Liver (tissue), 9 donors: Measurements from ENCODE around the gene DLAT. TPM values are rescaled to one million over a fixed set of nuclear protein-coding genes. Genes with fewer than 3 reads are reported as not detected.

Experiments used
- DNase-seq: peaks from one replicate; pipeline ENCODE4 v3.0.0-alpha.2; 2017; ENCODE audit warnings: low spot score
- H3K27ac ChIP-seq, 2 donors: one replicate each; pipeline ENCODE4 v1.7.0; 2013; ENCODE audit warnings: inconsistent platforms in 2 of 2, low read length in 2 of 2, control low read depth in 1 of 2, low read depth in 1 of 2, mild to moderate bottlenecking in 1 of 2
- H3K27me3 ChIP-seq, 4 donors: one replicate each; pipeline versions ENCODE4 v1.6.1 to v1.7.0; 2013; ENCODE audit warnings: low read length in 3 of 4, inconsistent platforms in 1 of 4, mild to moderate bottlenecking in 1 of 4, moderate library complexity in 1 of 4; ENCODE audit not compliant: control insufficient read depth in 4 of 4, insufficient read depth in 4 of 4
- H3K36me3 ChIP-seq, 4 donors: one replicate each; pipeline versions ENCODE4 v1.6.1 to v1.7.0; 2013; ENCODE audit warnings: low read length in 3 of 4, mild to moderate bottlenecking in 3 of 4, low read depth in 1 of 4, moderate library complexity in 1 of 4; ENCODE audit not compliant: control insufficient read depth in 4 of 4, insufficient read depth in 3 of 4
- H3K4me1 ChIP-seq, 4 donors: one replicate each; pipeline versions ENCODE4 v1.6.1 to v1.7.0; 2013; ENCODE audit warnings: low read length in 3 of 4, mild to moderate bottlenecking in 3 of 4, moderate library complexity in 1 of 4; ENCODE audit not compliant: control insufficient read depth in 4 of 4, insufficient read depth in 4 of 4
- H3K4me3 ChIP-seq, 3 donors: one replicate each; pipeline versions ENCODE4 v1.6.1 to v1.7.0; 2013; ENCODE audit warnings: low read length in 3 of 3, control low read depth in 1 of 3, low read depth in 1 of 3, mild to moderate bottlenecking in 1 of 3
- H3K9ac ChIP-seq, 2 donors: one replicate each; pipeline ENCODE4 v1.7.0; 2013; ENCODE audit warnings: low read length in 2 of 2, mild to moderate bottlenecking in 2 of 2, moderate library complexity in 2 of 2, control low read depth in 1 of 2, low read depth in 1 of 2
- H3K9me3 ChIP-seq, 4 donors: one replicate each; pipeline versions ENCODE4 v1.6.1 to v1.7.0; 2013; ENCODE audit warnings: low read length in 3 of 4; ENCODE audit not compliant: control insufficient read depth in 4 of 4
- EGR1 ChIP-seq, 2 donors: IDR thresholded peaks; 2 replicates each; pipeline ENCODE4 v1.6.1; 2016 to 2018; ENCODE audit warnings: antibody characterized with exemption in 2 of 2, low read depth in 2 of 2
- FOXA1 ChIP-seq: IDR thresholded peaks from 2 replicates; pipeline ENCODE4 v1.6.1; 2016; ENCODE audit warnings: antibody characterized with exemption
- FOXA2 ChIP-seq: IDR thresholded peaks from 2 replicates; pipeline ENCODE4 v1.6.1; 2016; ENCODE audit warnings: antibody characterized with exemption
- GABPA ChIP-seq, 2 donors: IDR thresholded peaks in 1 of 2; conservative IDR thresholded peaks in 1 of 2; 2 replicates each; pipeline ENCODE4 v1.6.1; 2016; ENCODE audit warnings: antibody characterized with exemption in 2 of 2, mild to moderate bottlenecking in 1 of 2, moderate library complexity in 1 of 2
- HNF4A ChIP-seq, 2 donors: conservative IDR thresholded peaks; 2 replicates each; pipeline ENCODE4 v1.6.1; 2016; ENCODE audit warnings: antibody characterized with exemption in 2 of 2, mild to moderate bottlenecking in 2 of 2
- HNF4G ChIP-seq: IDR thresholded peaks from 2 replicates; pipeline ENCODE4 v1.6.1; 2016; ENCODE audit warnings: antibody characterized with exemption
- JUND ChIP-seq, 2 donors: IDR thresholded peaks; 2 replicates each; pipeline ENCODE4 v1.6.1; 2016; ENCODE audit warnings: antibody characterized with exemption in 2 of 2
- NR2F2 ChIP-seq: IDR thresholded peaks from 2 replicates; pipeline ENCODE4 v1.6.1; 2016; ENCODE audit warnings: antibody characterized with exemption
- RAD21 ChIP-seq, 2 donors: IDR thresholded peaks; 2 replicates each; pipeline ENCODE4 v1.6.1; 2016; ENCODE audit warnings: antibody characterized with exemption in 2 of 2, mild to moderate bottlenecking in 2 of 2
- RXRA ChIP-seq, 2 donors: IDR thresholded peaks; 2 replicates each; pipeline ENCODE4 v1.6.1; 2017 to 2018; ENCODE audit warnings: antibody characterized with exemption in 2 of 2, mild to moderate bottlenecking in 1 of 2
- SP1 ChIP-seq: IDR thresholded peaks from 2 replicates; pipeline ENCODE4 v1.6.1; 2018; ENCODE audit warnings: antibody characterized with exemption, mild to moderate bottlenecking
- TAF1 ChIP-seq: conservative IDR thresholded peaks from 2 replicates; pipeline ENCODE4 v1.6.1; 2016; ENCODE audit warnings: antibody characterized with exemption, mild to moderate bottlenecking
- YY1 ChIP-seq: IDR thresholded peaks from 2 replicates; pipeline ENCODE4 v1.6.1; 2016; ENCODE audit warnings: antibody characterized with exemption, mild to moderate bottlenecking
- WGBS: extraction: QIAGEN DNeasy Blood & Tissue Kit; methylation state at CpG from one replicate; pipeline ENCODE4 v1.1.7; 2013; 5-methylcytosine and 5-hydroxymethylcytosine counted together
- polyA plus RNA-seq, 2 donors: library from polyadenylated mRNA; stranded (reverse) in 1 of 2; unstranded in 1 of 2; fragments of 200-250 nt in 1 of 2; fragments of >200 nt in 1 of 2; fragmentation: Nextera tagmentation in 1 of 2; extraction: Ambion mirVana in 1 of 2; gene quantifications; one replicate each; pipeline versions ENCODE4 v1.2.1 to v1.2.3, GENCODE V29; 2013 to 2015
- total RNA-seq, 2 donors: library from RNA; depleted of rRNA; stranded (reverse); fragments of >200 nt; gene quantifications; one replicate each; pipeline ENCODE4 v1.2.3, GENCODE V29; 2014
- TF ChIP-seq, protein P1 (sequence below): fragments of 150-350 bp; IDR thresholded peaks from 2 replicates; pipeline ENCODE4 v1.5.1; 2017; ENCODE audit warnings: improper control_type of control experiment, low read depth, low read length; ENCODE audit not compliant: missing input control
- TF ChIP-seq, protein P2 (sequence below): IDR thresholded peaks from 2 replicates; pipeline ENCODE4 v1.6.1; 2016; ENCODE audit warnings: antibody characterized with exemption
- TF ChIP-seq, protein P3 (sequence below): IDR thresholded peaks from 2 replicates; pipeline ENCODE4 v1.6.1; 2016; ENCODE audit warnings: antibody characterized with exemption
- TF ChIP-seq, protein P4 (sequence below): IDR thresholded peaks from 2 replicates; pipeline ENCODE4 v1.6.1; 2016; ENCODE audit warnings: antibody characterized with exemption
- TF ChIP-seq, protein P5 (sequence below): IDR thresholded peaks from 2 replicates; pipeline ENCODE4 v1.6.1; 2016; ENCODE audit warnings: antibody characterized with exemption, mild to moderate bottlenecking
- donor health status: healthy.
- donor health status: healthy.
- donor health status: healthy.
- donor health status: healthy.
- donor health status: healthy.

The DLAT gene
- total and polyA plus RNA-seq, 4 donors = 8.8 to 16.3 (median 13.2) TPM

DNA sequence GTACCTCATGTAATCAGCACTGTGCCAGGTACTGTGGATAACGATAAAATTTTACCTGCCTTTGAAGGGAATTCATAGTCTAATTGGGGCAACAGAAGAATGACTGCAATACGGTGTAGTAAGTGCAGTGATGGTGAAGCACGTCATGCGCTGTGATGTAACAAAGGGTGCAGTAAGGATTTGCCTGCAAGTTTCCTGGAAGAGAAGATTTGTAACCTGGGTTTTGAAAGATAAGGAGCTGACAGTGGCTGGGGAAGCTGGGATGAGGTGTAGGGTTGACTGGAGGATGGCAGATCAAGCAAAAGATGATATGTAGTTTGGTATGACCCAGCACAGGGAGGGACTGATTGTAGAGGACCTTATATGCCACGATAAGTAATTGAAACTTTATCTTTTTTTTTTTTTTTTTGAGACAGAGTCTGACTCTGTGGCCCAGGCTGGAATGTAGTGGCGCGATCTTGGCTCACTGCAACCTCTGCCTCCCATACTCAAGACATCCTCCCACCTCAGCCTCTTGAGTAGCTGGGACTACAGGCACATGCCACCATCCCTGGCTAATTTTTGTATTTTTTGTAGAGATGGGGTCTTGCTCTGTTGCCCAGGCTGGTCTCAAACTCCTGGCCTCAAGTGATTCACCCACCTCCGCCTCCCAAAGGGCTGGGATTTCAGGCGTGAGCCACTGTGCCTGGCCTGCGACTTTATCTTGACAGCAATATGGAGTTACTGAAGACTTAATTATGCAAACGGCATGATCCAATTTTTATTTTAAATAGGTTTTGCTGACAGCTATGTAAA, 72.7 kb downstream of the DLAT start:
- no peak overlapping the region for H3K27ac ChIP-seq
- H3K36me3 ChIP-seq = peaks cover 4 to 27% (median 15%) of the 10 kb centered on the region in 4 donors
- no peak overlapping the region for H3K4me3 ChIP-seq
- H3K9ac ChIP-seq = no peak overlapping the region
- DNase-seq = no peak
- no peak for TF ChIP-seq JUND (IDR thresholded peaks at IDR 0.05)
- no peak for TF ChIP-seq HNF4A (conservative IDR thresholded peaks at IDR 0.05)
- TF ChIP-seq HNF4G = no peak
- TF ChIP-seq SP1 = no peak
- TF ChIP-seq RXRA (IDR thresholded peaks at IDR 0.05) = no peak
- TF ChIP-seq, protein P1, sequence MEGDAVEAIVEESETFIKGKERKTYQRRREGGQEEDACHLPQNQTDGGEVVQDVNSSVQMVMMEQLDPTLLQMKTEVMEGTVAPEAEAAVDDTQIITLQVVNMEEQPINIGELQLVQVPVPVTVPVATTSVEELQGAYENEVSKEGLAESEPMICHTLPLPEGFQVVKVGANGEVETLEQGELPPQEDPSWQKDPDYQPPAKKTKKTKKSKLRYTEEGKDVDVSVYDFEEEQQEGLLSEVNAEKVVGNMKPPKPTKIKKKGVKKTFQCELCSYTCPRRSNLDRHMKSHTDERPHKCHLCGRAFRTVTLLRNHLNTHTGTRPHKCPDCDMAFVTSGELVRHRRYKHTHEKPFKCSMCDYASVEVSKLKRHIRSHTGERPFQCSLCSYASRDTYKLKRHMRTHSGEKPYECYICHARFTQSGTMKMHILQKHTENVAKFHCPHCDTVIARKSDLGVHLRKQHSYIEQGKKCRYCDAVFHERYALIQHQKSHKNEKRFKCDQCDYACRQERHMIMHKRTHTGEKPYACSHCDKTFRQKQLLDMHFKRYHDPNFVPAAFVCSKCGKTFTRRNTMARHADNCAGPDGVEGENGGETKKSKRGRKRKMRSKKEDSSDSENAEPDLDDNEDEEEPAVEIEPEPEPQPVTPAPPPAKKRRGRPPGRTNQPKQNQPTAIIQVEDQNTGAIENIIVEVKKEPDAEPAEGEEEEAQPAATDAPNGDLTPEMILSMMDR = no peak
- TF ChIP-seq, protein P2, sequence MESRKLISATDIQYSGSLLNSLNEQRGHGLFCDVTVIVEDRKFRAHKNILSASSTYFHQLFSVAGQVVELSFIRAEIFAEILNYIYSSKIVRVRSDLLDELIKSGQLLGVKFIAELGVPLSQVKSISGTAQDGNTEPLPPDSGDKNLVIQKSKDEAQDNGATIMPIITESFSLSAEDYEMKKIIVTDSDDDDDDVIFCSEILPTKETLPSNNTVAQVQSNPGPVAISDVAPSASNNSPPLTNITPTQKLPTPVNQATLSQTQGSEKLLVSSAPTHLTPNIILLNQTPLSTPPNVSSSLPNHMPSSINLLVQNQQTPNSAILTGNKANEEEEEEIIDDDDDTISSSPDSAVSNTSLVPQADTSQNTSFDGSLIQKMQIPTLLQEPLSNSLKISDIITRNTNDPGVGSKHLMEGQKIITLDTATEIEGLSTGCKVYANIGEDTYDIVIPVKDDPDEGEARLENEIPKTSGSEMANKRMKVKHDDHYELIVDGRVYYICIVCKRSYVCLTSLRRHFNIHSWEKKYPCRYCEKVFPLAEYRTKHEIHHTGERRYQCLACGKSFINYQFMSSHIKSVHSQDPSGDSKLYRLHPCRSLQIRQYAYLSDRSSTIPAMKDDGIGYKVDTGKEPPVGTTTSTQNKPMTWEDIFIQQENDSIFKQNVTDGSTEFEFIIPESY = no peak
- TF ChIP-seq YY1 = no peak
- TF ChIP-seq NR2F2 = no peak
- TF ChIP-seq FOXA1 = no peak
- TF ChIP-seq, protein P3, sequence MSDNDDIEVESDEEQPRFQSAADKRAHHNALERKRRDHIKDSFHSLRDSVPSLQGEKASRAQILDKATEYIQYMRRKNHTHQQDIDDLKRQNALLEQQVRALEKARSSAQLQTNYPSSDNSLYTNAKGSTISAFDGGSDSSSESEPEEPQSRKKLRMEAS = no peak
- no peak for TF ChIP-seq FOXA2
- TF ChIP-seq, protein P4, sequence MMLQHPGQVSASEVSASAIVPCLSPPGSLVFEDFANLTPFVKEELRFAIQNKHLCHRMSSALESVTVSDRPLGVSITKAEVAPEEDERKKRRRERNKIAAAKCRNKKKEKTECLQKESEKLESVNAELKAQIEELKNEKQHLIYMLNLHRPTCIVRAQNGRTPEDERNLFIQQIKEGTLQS = no peak
- H3K4me1 ChIP-seq = peaks cover 0 to 6% (median 4%) of the 10 kb centered on the region in 4 donors
- no peaks in the 10 kb centered on the region for H3K9me3 ChIP-seq
- no peaks in the 10 kb centered on the region for H3K27me3 ChIP-seq
- 94% methylated on average over 11 of the region's 11 CpGs for WGBS

DNA sequence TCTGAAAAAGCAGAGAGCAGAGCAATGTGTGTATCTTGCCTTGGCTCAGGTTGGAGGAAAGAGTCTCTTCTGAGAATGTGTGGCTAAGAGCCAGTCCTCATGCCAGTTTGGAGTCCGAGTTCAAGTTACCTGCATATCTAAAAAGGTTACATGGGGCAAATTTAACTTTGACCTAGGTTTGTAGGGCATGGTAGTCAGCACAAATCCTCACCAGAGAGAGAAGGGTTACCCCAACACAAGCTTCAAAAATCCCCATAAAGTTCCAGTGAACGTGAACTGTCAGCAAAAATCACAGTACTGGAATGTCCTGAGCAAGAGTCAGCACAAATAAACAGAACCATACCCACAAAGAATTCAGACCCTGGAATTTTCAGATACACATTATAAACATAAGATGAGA, 75.3 kb downstream of the DLAT start:
- no peaks in the 10 kb centered on the region for H3K9me3 ChIP-seq
- DNase-seq = no peak
- H3K27me3 ChIP-seq = no peaks in the 10 kb centered on the region
- 24% methylated on average over 2 of the region's 2 CpGs for WGBS
- no peak overlapping the region for H3K4me3 ChIP-seq
- H3K9ac ChIP-seq = no peak overlapping the region
- peaks cover 0 to 6% (median 4%) of the 10 kb centered on the region in 4 donors for H3K4me1 ChIP-seq
- no peak overlapping the region for H3K27ac ChIP-seq
- H3K36me3 ChIP-seq = peaks cover 0 to 18% (median 4%) of the 10 kb centered on the region in 4 donors
- TF ChIP-seq, protein P3 = no peak
- no peak for TF ChIP-seq FOXA1
- TF ChIP-seq HNF4G = no peak
- TF ChIP-seq, protein P2 = no peak
- no peak for TF ChIP-seq GABPA (IDR thresholded peaks at IDR 0.05 in 1 of 2, conservative IDR thresholded peaks at IDR 0.05 in 1 of 2)
- no peak for TF ChIP-seq NR2F2
- no peak for TF ChIP-seq FOXA2
- TF ChIP-seq JUND (IDR thresholded peaks at IDR 0.05) = no peak
- TF ChIP-seq RXRA (IDR thresholded peaks at IDR 0.05) = peak in 1 of 2 donors; percentile 19
- TF ChIP-seq, protein P5, sequence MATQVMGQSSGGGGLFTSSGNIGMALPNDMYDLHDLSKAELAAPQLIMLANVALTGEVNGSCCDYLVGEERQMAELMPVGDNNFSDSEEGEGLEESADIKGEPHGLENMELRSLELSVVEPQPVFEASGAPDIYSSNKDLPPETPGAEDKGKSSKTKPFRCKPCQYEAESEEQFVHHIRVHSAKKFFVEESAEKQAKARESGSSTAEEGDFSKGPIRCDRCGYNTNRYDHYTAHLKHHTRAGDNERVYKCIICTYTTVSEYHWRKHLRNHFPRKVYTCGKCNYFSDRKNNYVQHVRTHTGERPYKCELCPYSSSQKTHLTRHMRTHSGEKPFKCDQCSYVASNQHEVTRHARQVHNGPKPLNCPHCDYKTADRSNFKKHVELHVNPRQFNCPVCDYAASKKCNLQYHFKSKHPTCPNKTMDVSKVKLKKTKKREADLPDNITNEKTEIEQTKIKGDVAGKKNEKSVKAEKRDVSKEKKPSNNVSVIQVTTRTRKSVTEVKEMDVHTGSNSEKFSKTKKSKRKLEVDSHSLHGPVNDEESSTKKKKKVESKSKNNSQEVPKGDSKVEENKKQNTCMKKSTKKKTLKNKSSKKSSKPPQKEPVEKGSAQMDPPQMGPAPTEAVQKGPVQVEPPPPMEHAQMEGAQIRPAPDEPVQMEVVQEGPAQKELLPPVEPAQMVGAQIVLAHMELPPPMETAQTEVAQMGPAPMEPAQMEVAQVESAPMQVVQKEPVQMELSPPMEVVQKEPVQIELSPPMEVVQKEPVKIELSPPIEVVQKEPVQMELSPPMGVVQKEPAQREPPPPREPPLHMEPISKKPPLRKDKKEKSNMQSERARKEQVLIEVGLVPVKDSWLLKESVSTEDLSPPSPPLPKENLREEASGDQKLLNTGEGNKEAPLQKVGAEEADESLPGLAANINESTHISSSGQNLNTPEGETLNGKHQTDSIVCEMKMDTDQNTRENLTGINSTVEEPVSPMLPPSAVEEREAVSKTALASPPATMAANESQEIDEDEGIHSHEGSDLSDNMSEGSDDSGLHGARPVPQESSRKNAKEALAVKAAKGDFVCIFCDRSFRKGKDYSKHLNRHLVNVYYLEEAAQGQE = no peak
- peak; percentile 55 to 61 for TF ChIP-seq HNF4A (conservative IDR thresholded peaks at IDR 0.05)
- TF ChIP-seq EGR1 (IDR thresholded peaks at IDR 0.05; ENCODE audit: low read depth in 2 of 2) = no peak
- no peak for TF ChIP-seq SP1
- TF ChIP-seq YY1 = no peak
- no peak for TF ChIP-seq RAD21 (IDR thresholded peaks at IDR 0.05)
- no peak for TF ChIP-seq TAF1
